H1 (cell line): ENCODE measurements around the gene XPO1. TPM values are rescaled to one million over a fixed set of nuclear protein-coding genes. Genes with fewer than 3 reads are reported as not detected.

Experiments
- BACH1 ChIP-seq: IDR thresholded peaks from 2 replicates; pipeline ENCODE4 v1.6.1; 2012; ENCODE audit warnings: low read length, improper control_type of control experiment
- EZH2 ChIP-seq: fragments of 200-600 bp; sonication (generic); IDR thresholded peaks from 2 replicates; pipeline ENCODE4 v1.7.1; 2012; ENCODE audit warnings: low read depth, mild to moderate bottlenecking, moderate library complexity, low read length, inconsistent platforms; ENCODE audit not compliant: severe bottlenecking
- GABPA ChIP-seq: IDR thresholded peaks from 2 replicates; pipeline ENCODE4 v1.6.1; 2011; ENCODE audit warnings: mild to moderate bottlenecking, low read length, moderate library complexity, borderline replicate concordance; ENCODE audit not compliant: insufficient read depth
- JUN ChIP-seq: IDR thresholded peaks from 2 replicates; pipeline ENCODE4 v1.6.1; 2011; ENCODE audit warnings: low read depth, mild to moderate bottlenecking, improper control_type of control experiment, low read length
- JUND ChIP-seq: IDR thresholded peaks from 2 replicates; pipeline ENCODE4 v1.6.1; 2011; ENCODE audit warnings: mild to moderate bottlenecking, improper control_type of control experiment, low read length
- KDM1A ChIP-seq: fragments of 200-600, 300-600 bp; sonication (generic); IDR thresholded peaks from 2 replicates; pipeline ENCODE4 v1.7.1; 2016; ENCODE audit warnings: mild to moderate bottlenecking, low read length, borderline replicate concordance
- RNF2 ChIP-seq: fragments of 200-900, 300-1000 bp; sonication (generic); IDR thresholded peaks from 2 replicates; pipeline ENCODE4 v1.7.1; 2016; ENCODE audit warnings: borderline replicate concordance, low read depth, mild to moderate bottlenecking, antibody characterized with exemption, low read length; ENCODE audit not compliant: poor library complexity, severe bottlenecking; ENCODE audit errors: missing control alignments
- SIRT6 ChIP-seq: IDR thresholded peaks from one replicate; pipeline ENCODE4 v1.7.1; 2012; ENCODE audit warnings: low read length, inconsistent platforms
- TAF1 ChIP-seq: IDR thresholded peaks from 2 replicates; pipeline ENCODE4 v1.6.1; 2011; ENCODE audit warnings: mild to moderate bottlenecking, low read depth, low read length
- polyA plus RNA-seq, 7 experiments: library from polyadenylated mRNA; depleted of rRNA in 3 of 7; stranded (reverse) in 5 of 7; unstranded in 2 of 7; fragments of >200 nt in 5 of 7; fragments of 200-250 nt in 2 of 7; gene quantifications; 1 replicate in 5 of 7; 2 replicates in 1 of 7; 4 replicates in 1 of 7; pipeline versions ENCODE4 v1.2.1 to v1.2.3, GENCODE V29; 2011 to 2013; ENCODE audit warnings: missing spikeins in 2 of 7, mixed read lengths in 2 of 7
- total RNA-seq: library from RNA; stranded (reverse); fragmentation: NEBNext Ultra II Directional; extraction: Animal tissue kit (Norgen Biotek cat#: 25700); gene quantifications from 2 replicates; pipeline ENCODE4 v1.2.1, GENCODE V29; 2021
- TF ChIP-seq, protein P1 (sequence below): fragments of 300-600 bp; sonication (generic); IDR thresholded peaks from 2 replicates; pipeline ENCODE4 v1.7.1; 2012; ENCODE audit warnings: low read length, moderate library complexity, mild to moderate bottlenecking, inconsistent platforms; ENCODE audit not compliant: insufficient replicate concordance
- TF ChIP-seq, protein P2 (sequence below): IDR thresholded peaks from 2 replicates; pipeline ENCODE4 v1.6.1; 2011; ENCODE audit warnings: low read length, improper control_type of control experiment

Gene XPO1
- total and polyA plus RNA-seq, 2 of the 8 experiments (the other 6 are each of a cell fraction or from before 2014, with no cell fraction given) = 110 to 296 TPM

DNA sequence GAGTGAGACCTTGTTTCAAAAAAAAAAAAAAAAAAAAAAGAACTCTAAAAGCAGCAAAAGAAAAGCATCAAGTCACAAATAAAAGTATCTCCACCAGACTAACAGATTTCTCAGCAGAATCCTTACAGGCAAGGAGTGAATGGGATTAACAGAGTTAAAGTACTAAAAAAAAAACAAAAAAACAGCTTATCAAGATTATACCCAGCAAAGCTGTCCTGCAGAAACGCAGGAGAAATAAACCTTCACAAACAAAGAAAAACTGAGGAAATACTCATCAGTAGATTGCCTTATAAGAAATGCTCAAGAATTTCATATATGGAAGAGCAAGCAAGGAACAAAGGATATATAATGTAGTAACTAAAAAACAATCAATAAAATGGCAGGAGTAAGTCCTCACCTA is 102.9 kb downstream of the XPO1 start (continued):
- TF ChIP-seq, protein P1, sequence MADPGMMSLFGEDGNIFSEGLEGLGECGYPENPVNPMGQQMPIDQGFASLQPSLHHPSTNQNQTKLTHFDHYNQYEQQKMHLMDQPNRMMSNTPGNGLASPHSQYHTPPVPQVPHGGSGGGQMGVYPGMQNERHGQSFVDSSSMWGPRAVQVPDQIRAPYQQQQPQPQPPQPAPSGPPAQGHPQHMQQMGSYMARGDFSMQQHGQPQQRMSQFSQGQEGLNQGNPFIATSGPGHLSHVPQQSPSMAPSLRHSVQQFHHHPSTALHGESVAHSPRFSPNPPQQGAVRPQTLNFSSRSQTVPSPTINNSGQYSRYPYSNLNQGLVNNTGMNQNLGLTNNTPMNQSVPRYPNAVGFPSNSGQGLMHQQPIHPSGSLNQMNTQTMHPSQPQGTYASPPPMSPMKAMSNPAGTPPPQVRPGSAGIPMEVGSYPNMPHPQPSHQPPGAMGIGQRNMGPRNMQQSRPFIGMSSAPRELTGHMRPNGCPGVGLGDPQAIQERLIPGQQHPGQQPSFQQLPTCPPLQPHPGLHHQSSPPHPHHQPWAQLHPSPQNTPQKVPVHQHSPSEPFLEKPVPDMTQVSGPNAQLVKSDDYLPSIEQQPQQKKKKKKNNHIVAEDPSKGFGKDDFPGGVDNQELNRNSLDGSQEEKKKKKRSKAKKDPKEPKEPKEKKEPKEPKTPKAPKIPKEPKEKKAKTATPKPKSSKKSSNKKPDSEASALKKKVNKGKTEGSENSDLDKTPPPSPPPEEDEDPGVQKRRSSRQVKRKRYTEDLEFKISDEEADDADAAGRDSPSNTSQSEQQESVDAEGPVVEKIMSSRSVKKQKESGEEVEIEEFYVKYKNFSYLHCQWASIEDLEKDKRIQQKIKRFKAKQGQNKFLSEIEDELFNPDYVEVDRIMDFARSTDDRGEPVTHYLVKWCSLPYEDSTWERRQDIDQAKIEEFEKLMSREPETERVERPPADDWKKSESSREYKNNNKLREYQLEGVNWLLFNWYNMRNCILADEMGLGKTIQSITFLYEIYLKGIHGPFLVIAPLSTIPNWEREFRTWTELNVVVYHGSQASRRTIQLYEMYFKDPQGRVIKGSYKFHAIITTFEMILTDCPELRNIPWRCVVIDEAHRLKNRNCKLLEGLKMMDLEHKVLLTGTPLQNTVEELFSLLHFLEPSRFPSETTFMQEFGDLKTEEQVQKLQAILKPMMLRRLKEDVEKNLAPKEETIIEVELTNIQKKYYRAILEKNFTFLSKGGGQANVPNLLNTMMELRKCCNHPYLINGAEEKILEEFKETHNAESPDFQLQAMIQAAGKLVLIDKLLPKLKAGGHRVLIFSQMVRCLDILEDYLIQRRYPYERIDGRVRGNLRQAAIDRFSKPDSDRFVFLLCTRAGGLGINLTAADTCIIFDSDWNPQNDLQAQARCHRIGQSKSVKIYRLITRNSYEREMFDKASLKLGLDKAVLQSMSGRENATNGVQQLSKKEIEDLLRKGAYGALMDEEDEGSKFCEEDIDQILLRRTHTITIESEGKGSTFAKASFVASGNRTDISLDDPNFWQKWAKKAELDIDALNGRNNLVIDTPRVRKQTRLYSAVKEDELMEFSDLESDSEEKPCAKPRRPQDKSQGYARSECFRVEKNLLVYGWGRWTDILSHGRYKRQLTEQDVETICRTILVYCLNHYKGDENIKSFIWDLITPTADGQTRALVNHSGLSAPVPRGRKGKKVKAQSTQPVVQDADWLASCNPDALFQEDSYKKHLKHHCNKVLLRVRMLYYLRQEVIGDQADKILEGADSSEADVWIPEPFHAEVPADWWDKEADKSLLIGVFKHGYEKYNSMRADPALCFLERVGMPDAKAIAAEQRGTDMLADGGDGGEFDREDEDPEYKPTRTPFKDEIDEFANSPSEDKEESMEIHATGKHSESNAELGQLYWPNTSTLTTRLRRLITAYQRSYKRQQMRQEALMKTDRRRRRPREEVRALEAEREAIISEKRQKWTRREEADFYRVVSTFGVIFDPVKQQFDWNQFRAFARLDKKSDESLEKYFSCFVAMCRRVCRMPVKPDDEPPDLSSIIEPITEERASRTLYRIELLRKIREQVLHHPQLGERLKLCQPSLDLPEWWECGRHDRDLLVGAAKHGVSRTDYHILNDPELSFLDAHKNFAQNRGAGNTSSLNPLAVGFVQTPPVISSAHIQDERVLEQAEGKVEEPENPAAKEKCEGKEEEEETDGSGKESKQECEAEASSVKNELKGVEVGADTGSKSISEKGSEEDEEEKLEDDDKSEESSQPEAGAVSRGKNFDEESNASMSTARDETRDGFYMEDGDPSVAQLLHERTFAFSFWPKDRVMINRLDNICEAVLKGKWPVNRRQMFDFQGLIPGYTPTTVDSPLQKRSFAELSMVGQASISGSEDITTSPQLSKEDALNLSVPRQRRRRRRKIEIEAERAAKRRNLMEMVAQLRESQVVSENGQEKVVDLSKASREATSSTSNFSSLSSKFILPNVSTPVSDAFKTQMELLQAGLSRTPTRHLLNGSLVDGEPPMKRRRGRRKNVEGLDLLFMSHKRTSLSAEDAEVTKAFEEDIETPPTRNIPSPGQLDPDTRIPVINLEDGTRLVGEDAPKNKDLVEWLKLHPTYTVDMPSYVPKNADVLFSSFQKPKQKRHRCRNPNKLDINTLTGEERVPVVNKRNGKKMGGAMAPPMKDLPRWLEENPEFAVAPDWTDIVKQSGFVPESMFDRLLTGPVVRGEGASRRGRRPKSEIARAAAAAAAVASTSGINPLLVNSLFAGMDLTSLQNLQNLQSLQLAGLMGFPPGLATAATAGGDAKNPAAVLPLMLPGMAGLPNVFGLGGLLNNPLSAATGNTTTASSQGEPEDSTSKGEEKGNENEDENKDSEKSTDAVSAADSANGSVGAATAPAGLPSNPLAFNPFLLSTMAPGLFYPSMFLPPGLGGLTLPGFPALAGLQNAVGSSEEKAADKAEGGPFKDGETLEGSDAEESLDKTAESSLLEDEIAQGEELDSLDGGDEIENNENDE = no peak
- TF ChIP-seq GABPA (no peak), JUND (no peak), BACH1 (no peak), EZH2 (no peak), RNF2 (no peak), SIRT6 (no peak), TAF1 (no peak), KDM1A (no peak), JUN (no peak)
- TF ChIP-seq, protein P2, sequence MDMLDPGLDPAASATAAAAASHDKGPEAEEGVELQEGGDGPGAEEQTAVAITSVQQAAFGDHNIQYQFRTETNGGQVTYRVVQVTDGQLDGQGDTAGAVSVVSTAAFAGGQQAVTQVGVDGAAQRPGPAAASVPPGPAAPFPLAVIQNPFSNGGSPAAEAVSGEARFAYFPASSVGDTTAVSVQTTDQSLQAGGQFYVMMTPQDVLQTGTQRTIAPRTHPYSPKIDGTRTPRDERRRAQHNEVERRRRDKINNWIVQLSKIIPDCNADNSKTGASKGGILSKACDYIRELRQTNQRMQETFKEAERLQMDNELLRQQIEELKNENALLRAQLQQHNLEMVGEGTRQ = no peak
